PC-9 (cell line): ENCODE measurements around the gene CLMN. TPM values are rescaled to one million over a fixed set of nuclear protein-coding genes. Genes with fewer than 3 reads are reported as not detected.

ENCODE experiments used
- BruUV-seq: library from RNA; stranded (reverse); fragments of 400-500 nt; replicated peaks from 2 replicates; lab custom pipeline; 2021; lab: Mats Ljungman, UMichigan
- CTCF ChIA-PET: fragments of 300-600 bp; sonication (Branson Sonifier 250); formaldehyde crosslinking; loops from one replicate; lab custom pipeline; 2022; ENCODE audit warnings: antibody characterized with exemption; lab: Charles Lee
- POLR2A ChIA-PET: fragments of 300-600 bp; sonication (Branson Sonifier 250); formaldehyde crosslinking; loops from one replicate; lab custom pipeline; 2022; ENCODE audit warnings: antibody characterized with exemption; ENCODE audit not compliant: unreplicated experiment; lab: Charles Lee
- DNase-seq, 2 experiments: peaks; one replicate each; pipeline versions ENCODE4 v3.0.0 to v3.0.0-alpha.2; 2015 to 2022; ENCODE audit warnings: mixed read lengths in 1 of 2
- H2AFZ ChIP-seq: fragments of 200-600 bp; sonication (generic); 2 replicates; pipeline ENCODE4 v1.8.1; 2017; ENCODE audit warnings: antibody characterized with exemption
- H3F3A ChIP-seq: fragments of 200-600 bp; sonication (generic); 2 replicates; pipeline ENCODE4 v1.8.1; 2017; ENCODE audit warnings: antibody characterized with exemption, mild to moderate bottlenecking, low read depth; ENCODE audit not compliant: insufficient read depth
- H3K27ac ChIP-seq: fragments of 200-600 bp; sonication (generic); 2 replicates; pipeline ENCODE4 v1.6.1; 2016; ENCODE audit warnings: mixed run types
- H3K27me3 ChIP-seq: fragments of 200-600 bp; sonication (generic); 2 replicates; pipeline ENCODE4 v1.6.1; 2016; ENCODE audit warnings: low read depth, mixed run types; ENCODE audit not compliant: insufficient read depth
- H3K36me3 ChIP-seq: fragments of 200-600 bp; sonication (generic); 2 replicates; pipeline ENCODE4 v1.6.1; 2016; ENCODE audit warnings: low read depth, mixed run types
- H3K4me1 ChIP-seq: fragments of 200-600 bp; sonication (generic); replicated peaks from 2 replicates; pipeline ENCODE4 v1.6.1; 2016; ENCODE audit warnings: mixed run types; ENCODE audit not compliant: insufficient read depth
- H3K4me2 ChIP-seq: fragments of 200-600 bp; sonication (generic); 2 replicates; pipeline ENCODE4 v1.6.1; 2017; ENCODE audit warnings: mixed run types
- H3K4me3 ChIP-seq: fragments of 200-600 bp; sonication (generic); 2 replicates; pipeline ENCODE4 v1.6.1; 2016; ENCODE audit warnings: mixed run types
- H3K79me2 ChIP-seq: fragments of 200-600 bp; sonication (generic); 2 replicates; pipeline ENCODE4 v1.6.1; 2017; ENCODE audit warnings: low read depth, mixed run types
- H3K9me2 ChIP-seq: fragments of 200-600 bp; sonication (generic); 2 replicates; pipeline ENCODE4 v1.8.1; 2017; ENCODE audit warnings: mild to moderate bottlenecking; ENCODE audit not compliant: insufficient read depth
- H3K9me3 ChIP-seq: fragments of 200-600 bp; sonication (generic); 2 replicates; pipeline ENCODE4 v1.8.1; 2016; ENCODE audit warnings: low read depth; ENCODE audit not compliant: insufficient read depth
- H4K20me1 ChIP-seq: fragments of 200-600 bp; sonication (generic); 2 replicates; pipeline ENCODE4 v1.8.1; 2017; ENCODE audit not compliant: insufficient read depth
- CTCF ChIP-seq: fragments of 200-600 bp; sonication (generic); conservative IDR thresholded peaks from 2 replicates; pipeline ENCODE4 v1.6.1; 2017; ENCODE audit warnings: mixed run types, antibody characterized with exemption, mild to moderate bottlenecking, moderate library complexity
- EZH2 ChIP-seq: fragments of 200-600 bp; sonication (generic); IDR thresholded peaks from 2 replicates; pipeline ENCODE4 v1.8.0; 2017; ENCODE audit warnings: antibody characterized with exemption, low read depth
- intact Hi-C: fragments of 100-400 bp; cut with micrococcal nuclease; formaldehyde crosslinking; loops from one replicate; pipeline ENCODE4 v1.10.0; 2022; ENCODE audit not compliant: unreplicated experiment
- total RNA-seq: library from RNA; stranded (reverse); gene quantifications from 2 replicates; pipeline ENCODE4 v1.2.3, GENCODE V29; 2021

Gene CLMN
- total RNA-seq, 1 experiment from 2014 or later: 15.8 TPM

- H3K79me2 ChIP-seq: 0 out of 2 replicates have a peak, but pooled peaks cover 5% of the 10 kb centered on the region
- H4K20me1 ChIP-seq: no peaks in the 10 kb centered on the region
- H3K9me2 ChIP-seq: no peaks in the 10 kb centered on the region
- no peaks in the 10 kb centered on the region for H3K27me3 ChIP-seq
- TF ChIP-seq CTCF (no peak), EZH2 (no peak)
- no peaks in the 10 kb centered on the region for H3K36me3 ChIP-seq
- H3K4me3 ChIP-seq: no peak overlapping the region
- ChIA-PET CTCF (no interaction called here), POLR2A (no interaction called here)
- intact Hi-C loops: no loop called here
- no peak for DNase-seq
- H3F3A ChIP-seq: no peaks in the 10 kb centered on the region
- H3K9me3 ChIP-seq: no peaks in the 10 kb centered on the region
- H3K27ac ChIP-seq: no peak overlapping the region
- no peak overlapping the region for H2AFZ ChIP-seq
- BruUV-seq: no TSS peak
- H3K4me1 ChIP-seq: no peaks in the 10 kb centered on the region
- H3K4me2 ChIP-seq: no peak overlapping the region
Measured at GRCh38 chr14:95302667-95303506, 16.8 kb downstream of the CLMN start.

DNA sequence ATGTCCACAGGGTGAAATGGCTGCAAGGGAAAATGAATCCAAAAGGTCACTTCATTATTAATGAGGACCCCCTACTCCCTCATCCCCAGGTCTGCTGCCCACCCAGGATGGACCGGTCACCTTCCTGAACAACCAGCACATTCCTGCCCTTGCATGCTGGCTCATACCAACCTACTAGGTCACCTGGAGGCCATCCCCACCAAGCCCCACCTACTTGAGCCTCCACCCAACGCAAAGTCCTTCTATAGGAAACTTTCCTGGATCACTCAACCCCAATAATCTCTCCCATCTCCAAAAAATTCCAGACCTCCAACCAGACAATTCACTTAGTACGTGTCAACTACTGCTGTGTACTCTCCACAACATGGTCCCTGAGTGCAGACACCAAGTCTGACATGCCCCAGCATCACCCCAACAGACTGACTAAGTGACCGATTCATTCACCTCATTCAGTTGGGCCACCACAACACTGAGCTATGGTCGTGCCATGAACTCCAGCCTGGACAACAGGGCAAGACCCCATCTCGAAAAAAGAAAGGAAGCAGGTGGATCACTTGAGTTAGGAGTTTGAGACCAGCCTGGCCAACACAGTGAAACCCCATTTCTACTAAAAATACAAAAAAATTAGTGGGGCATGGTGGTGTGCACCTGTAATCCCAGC is 18.1 kb downstream of the CLMN start:
- DNase-seq: no peak
- Histone ChIP-seq H3K9me2 (no peaks in the 10 kb centered on the region), H3K4me3 (no peak overlapping the region), H3K79me2 (0 out of 2 replicates have a peak, but pooled peaks cover 5% of the 10 kb centered on the region), H3K27ac (no peak overlapping the region), H3K4me2 (no peak overlapping the region), H4K20me1 (no peaks in the 10 kb centered on the region), H3K9me3 (no peaks in the 10 kb centered on the region), H3F3A (no peaks in the 10 kb centered on the region), H3K4me1 (no peaks in the 10 kb centered on the region), H3K36me3 (no peaks in the 10 kb centered on the region), H2AFZ (no peak overlapping the region), H3K27me3 (no peaks in the 10 kb centered on the region)
- intact Hi-C loops: no loop called here
- CTCF ChIA-PET: no interaction called here
- no peak for TF ChIP-seq CTCF
- TF ChIP-seq EZH2: no peak
- POLR2A ChIA-PET: no interaction called here
- BruUV-seq: no TSS peak

GRCh38 chr14:95300697-95301526 is 18.8 kb downstream of the CLMN start:
- Histone ChIP-seq H3K36me3 (no peaks in the 10 kb centered on the region), H3K9me2 (no peaks in the 10 kb centered on the region), H3K4me1 (no peaks in the 10 kb centered on the region), H3K27ac (no peak overlapping the region), H3K4me2 (no peak overlapping the region), H4K20me1 (no peaks in the 10 kb centered on the region), H2AFZ (no peak overlapping the region), H3F3A (no peaks in the 10 kb centered on the region), H3K4me3 (no peak overlapping the region), H3K9me3 (no peaks in the 10 kb centered on the region), H3K27me3 (no peaks in the 10 kb centered on the region), H3K79me2 (0 out of 2 replicates have a peak, but pooled peaks cover 5% of the 10 kb centered on the region)
- DNase-seq: no peak
- BruUV-seq: no TSS peak
- TF ChIP-seq CTCF (no peak), EZH2 (no peak)
- POLR2A ChIA-PET: no interaction called here
- intact Hi-C loops: no loop called here
- CTCF ChIA-PET: interaction anchor here (0.6 kb wide), 1 partner anchor 1120 kb away, joined by 4 read pairs; no protein-coding TSS in a partner anchor
